HG02943 (cell line): ENCODE results near the gene PHLDA2.

Experiments used
- ATAC-seq: cut with Tn5 transposase; IDR thresholded peaks from one replicate; pipeline ENCODE4 v1.9.1; 2021; ENCODE audit warnings: mild to moderate bottlenecking, low read depth, moderate library complexity; ENCODE audit not compliant: unreplicated experiment

The PHLDA2 gene

DNA sequence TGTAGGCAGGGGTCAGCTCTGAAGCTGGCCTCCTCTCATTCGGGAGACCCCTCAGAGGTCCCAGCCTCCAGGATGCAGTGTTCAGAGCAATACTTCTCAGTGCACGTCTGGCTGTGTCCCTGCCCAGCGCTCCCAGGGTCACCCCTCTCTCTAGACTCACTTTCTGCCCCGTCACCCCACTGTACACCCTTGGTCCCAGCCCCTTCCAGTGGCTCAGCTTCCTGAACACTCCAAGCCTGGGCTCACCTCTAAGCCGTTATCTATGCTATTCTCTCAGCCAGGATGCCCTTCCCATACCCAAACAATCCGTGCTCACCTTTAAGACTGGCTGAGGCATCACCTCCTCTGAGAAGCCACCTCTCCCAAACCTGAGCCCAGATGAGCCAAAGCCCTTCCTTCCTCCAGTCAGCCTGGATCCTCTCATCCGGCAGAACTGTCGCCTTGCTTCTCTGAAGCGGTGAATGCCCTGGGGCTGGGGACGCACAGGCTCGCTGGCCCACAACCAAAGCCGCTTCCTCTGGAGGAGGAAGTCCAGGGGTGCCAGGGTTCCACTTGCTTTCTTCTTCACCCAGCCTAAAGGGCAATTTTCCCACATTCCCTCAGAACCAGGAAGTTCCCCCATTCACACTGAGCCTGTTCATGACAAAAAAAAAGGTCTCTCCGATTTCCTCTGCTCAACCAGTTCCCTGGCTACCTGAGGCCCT is 30.0 kb downstream of the PHLDA2 start:
- no peak for ATAC-seq

DNA sequence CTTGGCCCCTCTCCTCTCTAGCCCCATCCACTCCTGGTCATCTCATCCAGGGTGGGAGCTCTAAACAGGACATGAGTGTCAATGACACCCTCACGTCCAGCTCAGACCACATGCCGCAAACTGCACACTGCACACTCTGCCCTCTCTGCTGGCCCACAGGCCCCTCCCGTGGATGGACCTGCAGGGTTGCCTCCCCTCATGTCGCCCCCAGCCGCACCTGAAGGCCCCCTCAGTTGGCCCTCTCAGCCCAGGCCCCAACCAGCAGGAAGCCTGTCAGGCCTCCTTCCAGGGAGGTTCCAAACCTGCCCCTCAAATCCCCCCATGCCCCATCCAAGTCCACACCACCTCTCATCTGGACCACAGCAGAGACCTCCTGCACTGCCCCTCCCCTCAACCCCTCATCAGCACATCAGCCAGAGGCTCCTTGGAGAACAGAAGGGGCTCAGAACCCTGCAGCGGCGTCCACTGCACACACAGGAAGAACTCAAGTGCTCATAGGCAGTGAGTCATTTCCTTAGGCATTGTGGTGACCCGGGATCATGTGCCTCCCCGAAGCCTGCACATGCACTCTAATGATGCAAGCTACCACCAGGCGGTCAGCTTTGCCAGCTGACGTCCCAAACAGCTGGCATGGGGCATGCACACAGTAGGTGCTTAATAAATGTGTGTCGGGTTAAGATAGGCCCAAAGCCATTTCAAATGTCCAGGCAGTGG is 30.7 kb downstream of the PHLDA2 start:
- no peak for ATAC-seq

DNA sequence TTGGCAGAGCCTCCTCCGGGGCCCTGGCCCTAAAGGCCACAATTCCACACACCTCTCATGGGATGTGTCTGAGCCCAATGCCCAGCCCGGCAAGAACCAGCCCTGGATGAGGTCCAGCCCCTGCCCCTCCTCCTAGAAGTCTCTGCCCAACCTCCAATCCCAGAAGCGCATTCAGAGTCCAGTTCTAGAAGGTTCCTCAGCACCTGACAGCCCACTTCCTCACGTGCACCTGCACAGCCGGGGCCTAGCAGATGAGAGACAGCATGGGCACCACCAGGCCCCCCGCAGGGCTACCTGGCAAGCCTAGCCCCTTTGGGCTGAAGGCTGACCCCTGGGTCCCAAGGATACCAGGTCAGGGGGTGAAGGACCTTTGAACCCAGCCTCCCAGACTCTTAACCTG is 32.2 kb downstream of the PHLDA2 start:
- no peak for ATAC-seq

DNA sequence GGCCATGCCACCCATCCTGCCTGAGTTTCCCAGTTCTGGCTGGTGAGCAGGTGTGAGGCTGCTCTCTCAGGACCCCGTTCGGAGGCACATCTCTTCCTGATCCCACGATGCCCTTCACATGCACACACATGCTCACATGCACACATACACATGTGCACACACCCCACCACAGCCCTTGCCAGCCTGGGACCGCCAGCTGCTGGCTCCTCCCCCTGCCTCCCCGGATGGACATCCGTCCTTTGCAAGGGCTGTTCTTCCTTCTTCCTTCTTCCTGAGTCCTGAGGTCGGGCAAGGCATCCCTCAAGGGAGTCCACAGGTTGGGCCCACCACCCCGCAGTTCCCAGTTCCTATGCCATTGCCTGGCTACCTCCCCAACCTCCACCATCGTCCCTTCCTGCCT is 33.2 kb downstream of the PHLDA2 start:
- no peak for ATAC-seq

DNA sequence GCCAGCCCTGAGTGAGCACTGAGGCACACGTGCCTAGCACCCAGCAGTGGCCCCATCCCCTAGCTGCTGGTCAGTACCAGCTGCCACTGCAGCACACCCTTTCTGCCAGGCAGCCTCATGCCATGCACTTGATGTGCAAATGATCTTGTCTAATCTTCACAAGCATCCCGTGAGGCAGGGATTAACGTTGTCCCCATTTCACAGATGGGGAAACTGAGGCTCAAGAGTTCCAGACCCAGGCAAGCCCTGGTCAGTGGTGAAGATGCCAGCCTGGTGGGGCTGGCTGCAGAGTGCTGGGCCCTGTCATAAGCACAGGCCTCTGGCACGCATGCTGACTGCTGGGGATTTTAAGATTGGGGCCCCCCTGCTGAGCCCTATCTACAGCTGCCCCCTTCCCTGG is 35.3 kb downstream of the PHLDA2 start:
- no peak for ATAC-seq

DNA sequence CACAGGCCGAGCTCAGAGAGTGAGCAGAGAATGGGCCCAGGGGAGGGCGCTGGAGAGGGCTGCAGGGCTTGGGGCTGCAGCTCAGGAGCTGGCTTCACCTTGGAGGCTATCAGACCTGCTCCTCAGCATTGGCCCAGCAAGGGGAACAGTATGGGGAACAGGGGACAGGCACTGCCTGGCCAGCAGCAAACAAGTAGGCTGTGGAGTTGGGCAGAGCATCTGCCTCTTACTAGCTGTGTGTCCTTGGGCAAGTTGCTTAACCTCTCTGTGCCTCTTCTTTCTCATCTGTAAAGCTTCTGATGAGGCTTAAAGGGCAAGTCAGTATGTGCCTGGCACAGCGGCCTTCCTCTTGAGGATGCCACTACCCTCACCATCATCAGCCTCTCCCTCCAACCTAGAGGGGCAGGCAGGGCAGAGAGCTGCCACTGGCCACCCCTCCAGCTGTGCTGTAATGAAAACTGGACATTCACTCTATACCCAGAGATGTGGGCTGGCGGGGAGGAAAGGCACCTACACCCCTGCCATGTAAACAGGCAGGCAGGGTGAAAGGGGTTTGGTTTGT is 36.2 kb downstream of the PHLDA2 start:
- ATAC-seq = no peak

DNA sequence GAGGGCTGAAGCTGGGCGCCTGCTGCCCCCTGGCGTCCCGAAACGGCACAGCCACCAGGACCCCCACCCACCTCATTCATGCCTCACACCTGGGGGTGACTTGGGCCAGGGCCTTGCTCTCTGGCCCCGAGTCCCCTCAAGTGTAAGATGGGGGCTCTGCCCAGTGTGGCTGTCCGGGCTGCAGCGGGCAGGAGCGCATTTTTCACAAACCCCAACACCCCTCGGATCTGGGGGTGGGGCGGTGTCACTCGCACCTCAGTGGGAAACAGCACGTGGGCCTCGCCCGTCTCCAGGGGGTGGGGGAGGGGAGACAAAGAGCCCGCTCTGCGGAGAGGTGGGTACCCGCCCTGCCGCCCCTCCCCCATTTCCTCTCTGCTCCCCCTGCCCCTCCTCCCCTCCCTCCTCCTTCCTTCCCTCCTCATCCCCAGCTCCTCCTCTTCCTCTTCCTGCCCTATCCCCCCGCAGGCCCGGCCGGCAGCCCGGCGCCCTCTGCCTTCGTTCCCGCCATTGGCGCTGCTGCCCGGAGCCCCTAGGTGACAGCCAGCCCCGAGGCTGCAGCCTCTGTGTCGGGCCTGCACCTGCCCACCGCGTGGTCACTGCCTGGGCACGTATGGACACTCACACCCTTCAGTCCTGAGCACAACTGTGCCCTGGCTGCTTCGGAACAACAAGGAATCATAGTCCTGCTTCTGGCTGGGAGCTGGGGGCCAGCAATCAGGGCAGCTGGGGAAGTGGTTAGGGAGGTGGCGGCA is 36.8 kb downstream of the PHLDA2 start:
- ATAC-seq = no peak

DNA sequence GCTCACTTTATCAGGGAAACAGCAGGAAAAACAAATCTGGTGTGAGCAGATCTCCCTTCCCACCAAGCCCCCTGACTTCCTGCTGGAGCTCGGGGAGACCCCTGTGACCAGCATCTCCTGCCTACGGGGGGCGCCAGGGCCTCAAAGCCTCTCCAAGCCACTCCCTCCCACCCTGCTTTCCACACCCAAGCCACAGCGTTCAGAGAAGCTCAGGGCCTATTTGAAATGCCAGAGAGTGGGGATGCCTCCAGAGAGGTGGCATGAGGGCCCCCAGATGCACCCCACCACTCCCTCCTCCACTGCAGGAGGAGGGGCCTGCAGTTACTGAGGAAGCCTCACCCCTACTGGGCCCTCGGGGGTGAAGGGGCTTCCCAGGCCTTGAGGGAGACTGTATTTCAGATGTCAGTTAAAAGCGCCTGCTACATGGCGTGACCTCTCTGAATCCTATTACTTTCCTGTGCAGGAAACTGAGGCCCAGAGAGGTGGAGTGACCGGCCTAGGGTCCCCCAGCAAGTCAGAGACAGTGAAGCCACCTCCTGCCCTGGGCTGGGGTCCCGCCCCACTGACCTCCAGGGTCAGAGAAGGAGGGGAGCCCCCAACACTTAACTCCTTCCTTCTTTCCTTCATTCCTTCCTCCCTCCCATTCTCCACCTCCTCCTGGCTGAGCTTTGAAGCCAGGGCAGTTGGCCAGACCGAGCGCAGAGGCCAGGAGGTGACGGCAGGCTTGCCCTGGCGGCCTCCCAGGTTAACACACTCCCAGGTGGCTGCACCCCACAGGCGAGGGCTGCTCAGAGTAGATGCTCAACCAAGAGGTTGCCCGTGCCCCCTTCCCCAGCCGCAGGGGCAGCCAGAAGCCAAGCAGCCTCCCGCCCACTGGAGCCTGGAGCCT is 37.6 kb downstream of the PHLDA2 start:
- ATAC-seq = no peak

DNA sequence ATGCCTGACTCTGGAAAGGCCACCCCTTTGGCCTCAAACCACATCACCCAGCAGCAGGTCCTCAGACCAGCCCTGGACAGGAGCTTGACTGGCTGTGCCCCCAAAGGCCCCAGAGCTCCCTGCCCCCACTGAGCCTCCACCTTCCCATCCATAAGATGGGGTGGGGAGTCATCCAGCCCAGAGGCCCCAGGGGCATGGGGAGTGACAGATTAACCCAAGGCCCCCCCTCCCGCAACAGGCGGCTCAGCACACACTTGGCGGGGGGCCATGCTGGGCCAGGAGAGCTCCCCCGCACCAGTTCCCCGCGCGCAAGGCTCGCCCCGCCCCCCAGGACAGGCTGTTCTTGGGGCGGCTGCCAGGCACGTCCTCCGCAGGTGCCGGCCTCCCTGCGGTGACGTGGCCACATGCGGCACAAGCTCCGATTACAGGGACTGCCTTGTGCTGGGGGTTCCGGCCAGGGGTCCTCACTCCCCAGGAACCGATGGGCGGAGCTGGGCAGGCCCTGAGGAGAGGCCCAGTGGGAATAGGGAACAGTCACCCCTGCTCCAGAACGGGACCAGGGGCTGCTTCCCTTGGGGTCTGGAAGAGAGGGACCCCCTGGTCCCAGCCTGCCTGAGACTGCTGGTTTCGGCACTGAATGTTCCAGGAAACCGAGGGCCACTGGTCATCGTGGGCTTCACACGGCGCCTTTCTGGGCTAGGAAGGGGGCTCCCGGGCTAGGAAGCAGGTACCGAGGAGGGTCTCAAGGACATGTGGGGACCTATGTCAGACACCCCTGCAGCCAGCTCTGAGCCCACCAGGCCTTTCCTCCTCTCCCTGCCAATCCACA is 38.5 kb downstream of the PHLDA2 start:
- ATAC-seq = no peak

DNA sequence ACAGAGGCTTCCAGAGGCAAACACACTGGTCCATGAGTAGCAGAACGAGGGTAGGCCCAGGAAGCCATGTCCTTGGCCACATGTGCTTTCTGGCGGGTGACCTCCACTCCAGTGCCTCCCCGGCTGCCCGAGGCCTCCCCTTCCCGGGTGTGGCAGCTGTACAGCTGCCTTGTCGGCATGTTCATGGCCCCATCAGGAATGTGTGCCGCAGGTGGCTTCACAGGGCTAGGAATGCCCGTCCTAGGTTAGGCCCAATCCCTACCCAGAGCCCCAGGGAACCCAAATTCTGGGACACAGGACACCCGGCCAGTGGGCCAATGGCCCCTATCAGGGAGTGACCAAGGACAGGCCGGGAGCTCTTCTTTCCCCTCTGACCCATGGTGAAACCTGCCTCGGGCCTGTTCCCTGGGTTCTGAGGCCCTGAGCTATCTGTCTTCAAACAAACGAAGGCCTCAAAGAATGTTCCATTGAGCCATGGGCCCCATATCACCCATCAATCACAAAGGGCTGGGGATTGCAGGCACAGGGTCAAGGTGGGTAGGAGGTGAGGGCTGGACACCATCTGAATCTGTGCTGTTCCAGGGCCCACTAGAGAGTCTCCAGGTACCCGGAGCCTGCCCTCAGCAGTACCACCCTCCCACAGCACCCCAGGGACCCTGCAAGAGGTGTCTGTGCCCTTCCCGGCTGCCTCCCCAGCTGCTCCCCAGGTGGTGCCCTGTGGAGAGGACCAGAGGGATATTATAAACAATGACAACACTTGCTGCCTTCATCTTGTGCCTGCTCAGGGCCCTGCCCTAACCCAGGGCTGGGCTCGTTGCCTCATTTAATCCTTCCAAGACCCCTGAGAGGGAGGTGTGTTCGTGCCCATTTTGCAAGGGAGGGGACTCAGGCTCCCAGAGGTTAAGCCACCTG is 39.6 kb downstream of the PHLDA2 start:
- ATAC-seq = no peak

DNA sequence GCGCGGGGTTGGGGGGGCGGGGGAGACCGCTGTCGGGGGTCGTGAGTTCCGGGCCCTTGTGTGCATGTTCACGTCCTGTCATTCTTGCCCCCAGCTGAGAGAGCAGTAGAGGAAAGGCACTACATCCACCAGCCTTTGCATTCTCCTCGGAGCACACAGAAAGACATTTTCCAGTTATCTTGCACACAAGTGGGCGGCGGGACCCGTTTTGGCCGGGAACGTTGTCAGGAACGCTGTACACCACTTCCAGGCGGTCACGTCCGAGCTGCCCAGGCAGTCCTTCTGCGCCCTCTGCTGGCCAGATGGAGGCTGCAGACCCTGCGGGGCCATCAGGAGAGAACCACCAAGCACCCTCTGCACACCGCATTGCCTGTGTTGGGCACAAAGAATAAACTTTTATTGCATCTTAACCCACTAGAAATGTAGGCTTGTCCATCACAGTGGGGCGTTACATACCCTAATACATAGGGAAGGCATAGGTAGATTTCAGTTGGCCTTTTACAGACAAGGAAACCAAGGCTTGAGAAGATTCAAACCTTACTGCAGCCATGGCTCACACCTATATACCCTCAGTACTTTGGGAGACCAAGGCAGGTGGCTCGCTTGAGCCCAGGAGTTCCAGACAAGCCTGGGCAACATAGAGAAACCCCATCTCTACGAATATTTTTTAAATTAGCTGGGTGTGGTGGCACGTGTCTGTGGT is 40.8 kb downstream of the PHLDA2 start:
- no peak for ATAC-seq

DNA sequence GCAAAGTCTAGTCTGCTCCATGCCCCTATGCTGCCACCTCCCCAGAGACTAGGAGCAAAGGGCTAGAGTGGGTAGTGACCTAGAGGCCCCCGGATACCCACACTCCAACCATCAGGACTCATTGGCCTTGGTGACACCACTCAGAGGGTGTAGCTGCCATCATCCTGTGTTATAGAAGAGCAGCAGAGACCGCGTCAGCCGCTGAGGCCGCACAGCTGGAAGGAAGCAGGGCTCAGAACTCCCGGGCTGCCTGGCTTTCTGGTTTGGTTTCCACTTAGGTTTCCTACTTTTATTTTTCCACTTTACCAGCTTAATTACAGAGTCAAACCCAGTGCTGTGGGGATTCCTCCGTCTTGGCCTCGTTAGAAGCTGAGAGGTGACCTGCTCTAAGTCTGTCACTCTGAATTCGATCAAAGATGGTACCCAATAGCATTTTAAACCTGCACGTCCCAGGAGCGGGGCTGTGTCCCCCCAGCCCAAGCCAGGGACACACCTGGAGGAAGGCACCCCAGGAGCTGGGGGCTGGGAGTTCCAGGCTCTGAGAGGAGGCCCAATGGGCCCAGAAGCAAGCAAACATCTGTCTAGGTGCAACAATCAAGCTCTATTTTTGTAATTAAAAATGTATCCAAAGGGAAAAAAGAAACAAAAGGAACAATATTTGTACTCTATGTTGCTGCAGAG is 41.6 kb downstream of the PHLDA2 start:
- no peak for ATAC-seq

DNA sequence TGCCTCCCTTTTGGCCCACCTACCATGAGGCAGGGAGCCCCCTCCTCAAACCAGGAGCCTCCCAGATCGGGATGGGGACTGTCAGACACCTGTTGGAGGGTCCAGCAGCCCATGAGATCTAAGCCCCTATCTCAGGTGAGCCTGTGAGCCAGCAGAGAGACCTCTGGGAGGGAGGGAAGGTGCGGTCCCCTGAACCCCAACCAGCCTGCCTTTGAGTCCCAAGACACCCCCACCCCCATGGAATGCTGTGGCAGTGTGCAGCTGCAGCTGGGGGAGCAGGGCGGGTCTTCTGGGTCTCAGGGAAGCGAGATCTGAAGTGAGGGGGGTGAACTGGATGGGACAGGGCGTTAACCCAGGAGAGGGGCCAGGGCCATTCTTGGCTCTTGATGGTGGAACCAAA is 42.3 kb downstream of the PHLDA2 start:
- no peak for ATAC-seq

DNA sequence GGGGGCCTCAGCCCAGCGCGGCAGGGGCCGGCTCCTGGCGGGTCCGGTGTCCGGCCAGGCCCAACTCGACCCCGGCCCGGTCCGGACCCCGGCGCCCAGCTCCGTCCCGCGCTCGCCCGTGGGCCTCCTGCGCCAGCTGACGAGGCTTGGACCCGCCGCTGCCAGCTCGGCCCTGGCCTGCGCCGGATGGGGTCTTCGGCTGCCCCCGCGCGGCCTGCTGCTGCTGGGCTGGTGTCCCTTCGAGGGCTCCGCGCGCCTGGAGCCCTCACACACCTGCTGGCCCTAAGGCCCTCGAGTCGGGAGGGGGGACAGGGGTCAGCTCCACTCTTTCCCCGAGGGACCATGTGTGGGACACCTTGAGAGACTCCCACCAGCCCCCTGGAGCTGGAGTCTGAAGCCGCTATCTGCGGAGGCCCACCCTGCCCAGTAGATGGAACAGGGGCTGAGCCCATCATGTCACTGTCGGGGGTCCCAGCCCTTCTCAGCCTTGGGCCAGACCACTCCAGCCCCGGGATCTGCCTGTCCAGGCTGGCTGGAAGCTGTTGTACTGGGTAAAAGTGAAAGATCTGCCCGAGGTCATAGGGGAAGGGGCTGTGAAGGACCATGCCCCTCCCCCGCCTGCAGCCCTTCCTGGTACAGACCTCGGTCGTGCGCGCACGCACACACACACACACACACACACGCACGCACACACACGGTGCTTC is 42.9 kb downstream of the PHLDA2 start:
- peak; percentile 4 for ATAC-seq

DNA sequence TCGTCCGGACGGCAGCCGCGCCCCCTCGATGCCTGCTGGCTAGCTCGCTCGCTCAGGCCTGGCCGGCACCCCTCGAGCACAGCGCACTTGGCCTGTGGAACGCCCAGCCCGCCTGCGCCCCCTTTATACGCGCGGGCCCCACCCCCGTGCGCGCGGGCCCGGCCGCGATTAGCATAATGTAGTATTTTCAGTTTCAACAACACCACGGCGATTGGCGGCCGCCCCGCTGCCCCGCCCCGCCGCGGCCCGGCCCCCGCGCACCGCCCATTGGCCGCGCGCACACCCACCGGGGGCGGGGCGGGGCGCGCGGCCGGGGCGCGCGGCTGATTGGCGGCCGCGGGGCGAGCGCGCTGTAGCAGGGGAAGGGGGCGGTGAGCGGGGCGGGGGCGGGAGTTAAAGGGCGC is 43.5 kb downstream of the PHLDA2 start, which contains the start of gene CDKN1C:
Gene CDKN1C, minus strand, starts transcription at position 98 of the 404 bp plus-strand sequence. CDS start 319 bp downstream, outside the sequence.
- ATAC-seq = peak; percentile 71

DNA sequence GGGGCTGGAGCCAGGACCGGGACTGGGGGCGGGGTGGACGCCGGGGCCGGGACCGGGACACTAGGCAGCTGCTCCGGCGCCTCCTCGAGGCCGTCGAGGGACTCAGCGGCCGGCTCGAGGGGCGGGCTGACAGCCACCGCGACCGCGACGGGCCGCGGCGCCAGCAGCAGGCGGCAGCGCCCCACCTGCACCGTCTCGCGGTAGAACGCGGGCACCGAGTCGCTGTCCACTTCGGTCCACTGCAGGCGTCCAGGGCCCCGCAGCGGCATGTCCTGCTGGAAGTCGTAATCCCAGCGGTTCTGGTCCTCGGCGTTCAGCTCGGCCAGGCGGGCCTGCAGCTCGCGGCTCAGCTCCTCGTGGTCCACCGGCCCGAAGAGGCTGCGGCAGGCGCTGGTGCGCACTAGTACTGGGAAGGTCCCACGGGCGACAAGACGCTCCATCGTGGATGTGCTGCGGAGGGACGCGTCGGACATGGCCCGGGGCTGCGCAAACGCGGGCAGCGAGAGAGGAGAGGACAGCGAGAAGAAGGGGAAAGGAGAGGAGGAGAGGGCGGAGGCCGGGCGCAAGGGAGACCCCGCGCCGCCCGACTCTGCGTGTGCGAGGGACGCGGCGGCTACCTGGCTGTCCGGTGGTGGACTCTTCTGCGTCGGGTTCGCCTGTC is 44.1 kb downstream of the PHLDA2 start:
- no peak for ATAC-seq
